ENCODE results near the gene FAM118B.

- TF ChIP-seq POLR2A (IDR thresholded peaks at IDR 0.05; ENCODE audit: low read length) = no peak
- no peak for TF ChIP-seq GATA1 (IDR thresholded peaks at IDR 0.05; ENCODE audit: low read depth, low read length)
These were observed 82.1 kb downstream of the FAM118B start for GRCh38 chr11:126293726-126294125.
